ENCODE data around the gene KLF7. TPM values are rescaled to one million over a fixed set of nuclear protein-coding genes. Genes with fewer than 3 reads are reported as not detected.

Gene KLF7
- total and polyA plus RNA-seq, 4 donors = 1.9 to 11.5 (median 4.5) TPM

GRCh38 chr2:207194028-207194427, 28.3 kb upstream of the KLF7 start:
- Histone ChIP-seq H3K27ac (ENCODE audit: low read depth in 1 of 2, low read length in 2 of 2) (no peak overlapping the region), H3K27me3 (ENCODE audit: control insufficient read depth in 4 of 4, insufficient read depth in 4 of 4, low read length in 3 of 4) (no peaks in the 10 kb centered on the region), H3K9ac (ENCODE audit: low read depth in 1 of 2, low read length in 2 of 2) (no peak overlapping the region), H3K9me3 (ENCODE audit: control insufficient read depth in 4 of 4, low read length in 3 of 4) (no peaks in the 10 kb centered on the region), H3K4me1 (ENCODE audit: control insufficient read depth in 4 of 4, insufficient read depth in 4 of 4, low read length in 3 of 4) (peaks cover 0 to 2% (median 0%) of the 10 kb centered on the region in 4 donors), H3K4me3 (ENCODE audit: low read depth in 1 of 3, low read length in 3 of 3) (no peak overlapping the region), H3K36me3 (ENCODE audit: control insufficient read depth in 4 of 4, insufficient read depth in 3 of 4, low read depth in 1 of 4, low read length in 3 of 4) (no peaks in the 10 kb centered on the region)
- WGBS = 67% methylated on average over 2 of the region's 2 CpGs
- TF ChIP-seq ATF3 (IDR thresholded peaks at IDR 0.05) = no peak
- no peak for TF ChIP-seq HNF4G (IDR thresholded peaks at IDR 0.05)
- TF ChIP-seq NR2F2 (IDR thresholded peaks at IDR 0.05) = no peak
- TF ChIP-seq TAF1 (conservative IDR thresholded peaks at IDR 0.05) = no peak
- TF ChIP-seq EGR1 (IDR thresholded peaks at IDR 0.05; ENCODE audit: low read depth in 2 of 2) = no peak
- no peak for TF ChIP-seq REST (IDR thresholded peaks at IDR 0.05)
- TF ChIP-seq JUND (IDR thresholded peaks at IDR 0.05) = no peak
- TF ChIP-seq FOXA2 (IDR thresholded peaks at IDR 0.05) = no peak
- TF ChIP-seq HNF4A (conservative IDR thresholded peaks at IDR 0.05) = no peak
- TF ChIP-seq RXRA (IDR thresholded peaks at IDR 0.05) = no peak
- TF ChIP-seq ZBTB33 (IDR thresholded peaks at IDR 0.05) = no peak
- TF ChIP-seq RAD21 (IDR thresholded peaks at IDR 0.05) = no peak
- TF ChIP-seq CTCF (IDR thresholded peaks at IDR 0.05; ENCODE audit: low read depth, low read length, missing input control) = no peak
- TF ChIP-seq GABPA (IDR thresholded peaks at IDR 0.05 in 1 of 2, conservative IDR thresholded peaks at IDR 0.05 in 1 of 2) = no peak
- no peak for TF ChIP-seq SP1 (IDR thresholded peaks at IDR 0.05)
- TF ChIP-seq YY1 (IDR thresholded peaks at IDR 0.05) = no peak
- no peak for DNase-seq (ENCODE audit: low spot score)

Measured in liver (tissue), 9 donors.